Activated effector memory CD4-positive, alpha-beta T cell treated with Interleukin-2 at 50 U/mL for 16 hours (primary cell): ENCODE results near the gene ETNK2.
"Not testable (repeated sequence)": the region's sequence is repeated elsewhere in the genome, so short reads cannot be mapped to it uniquely, and the experiment has no call there.

Experiments
- DNase-seq: peaks from one replicate; pipeline ENCODE4 v3.0.0-alpha.2; 2020

Gene ETNK2

DNA sequence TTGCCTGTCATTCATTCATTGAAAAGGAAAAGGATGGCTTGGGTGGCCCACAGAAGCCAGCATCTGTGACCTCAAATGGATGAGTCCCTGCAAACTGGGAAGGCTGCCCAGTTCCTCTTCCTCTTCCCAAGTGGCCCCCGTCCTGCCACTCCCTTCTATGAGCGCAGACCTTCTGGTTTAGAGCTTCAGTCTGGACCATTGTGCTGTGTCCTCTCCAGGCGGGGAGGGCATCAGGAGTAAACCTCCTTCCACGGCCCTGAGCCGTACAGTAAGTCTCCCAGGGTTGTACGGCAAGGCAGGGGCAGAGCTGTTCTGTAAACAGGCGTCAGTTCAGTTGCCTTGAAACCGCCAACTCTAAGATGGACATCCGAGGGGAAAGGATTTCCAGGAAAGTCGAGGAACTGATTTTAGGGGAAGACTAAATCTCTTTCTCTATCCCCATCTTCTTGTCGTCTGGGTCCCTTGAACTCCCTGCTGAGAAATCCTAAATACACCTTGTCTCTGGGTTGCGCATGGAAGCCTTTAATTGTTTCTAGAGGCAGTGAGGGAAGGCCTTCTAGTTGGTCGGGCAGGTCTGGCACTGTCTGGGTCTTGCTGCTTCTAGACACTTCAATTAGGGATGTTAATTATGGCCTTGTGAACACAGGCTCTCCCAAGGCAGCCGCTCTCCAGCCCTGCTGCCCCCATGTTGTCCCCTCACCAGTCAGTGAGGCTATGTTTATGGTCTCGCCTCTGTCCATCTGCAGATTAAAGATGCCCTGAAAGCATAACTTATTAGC, 56.8 kb downstream of the ETNK2 start:
- DNase-seq = no peak

- DNase-seq = no peak
These were observed 57.5 kb downstream of the ETNK2 start for GRCh38 chr1:204094313-204094729.

- no peak for DNase-seq
These were observed 58.1 kb downstream of the ETNK2 start for GRCh38 chr1:204093781-204094180.

GRCh38 chr1:204093421-204093717, 58.5 kb downstream of the ETNK2 start:
- no peak for DNase-seq

- DNase-seq = no peak
These were observed 59.0 kb downstream of the ETNK2 start for GRCh38 chr1:204092632-204093420.

DNA sequence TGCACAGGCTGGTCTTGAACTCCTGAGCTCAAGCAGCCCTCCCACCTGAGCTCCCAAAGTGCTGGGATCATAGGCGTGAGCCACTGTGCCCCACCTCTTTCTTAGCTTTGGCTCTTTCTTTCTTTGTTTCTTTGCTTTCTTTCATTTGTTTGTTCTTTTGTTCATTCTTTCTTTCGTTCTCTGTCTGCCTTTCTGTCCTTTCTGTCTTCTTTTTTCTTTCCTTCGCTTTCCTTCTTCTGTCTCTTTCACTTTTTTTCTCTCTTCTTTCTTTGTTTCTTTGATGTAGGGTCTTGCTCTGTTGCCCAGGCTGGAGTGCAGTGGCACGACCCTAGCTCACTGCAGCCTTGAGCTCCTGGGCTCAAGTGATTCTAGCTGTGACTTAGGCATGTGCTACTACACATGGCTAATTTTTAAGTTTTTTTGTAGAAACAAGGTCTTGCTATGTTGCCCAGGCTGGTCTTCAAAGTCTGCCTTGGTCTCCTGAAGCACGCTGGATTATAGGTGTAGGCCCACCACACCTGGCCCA, 60.0 kb downstream of the ETNK2 start:
- no peak for DNase-seq

DNA sequence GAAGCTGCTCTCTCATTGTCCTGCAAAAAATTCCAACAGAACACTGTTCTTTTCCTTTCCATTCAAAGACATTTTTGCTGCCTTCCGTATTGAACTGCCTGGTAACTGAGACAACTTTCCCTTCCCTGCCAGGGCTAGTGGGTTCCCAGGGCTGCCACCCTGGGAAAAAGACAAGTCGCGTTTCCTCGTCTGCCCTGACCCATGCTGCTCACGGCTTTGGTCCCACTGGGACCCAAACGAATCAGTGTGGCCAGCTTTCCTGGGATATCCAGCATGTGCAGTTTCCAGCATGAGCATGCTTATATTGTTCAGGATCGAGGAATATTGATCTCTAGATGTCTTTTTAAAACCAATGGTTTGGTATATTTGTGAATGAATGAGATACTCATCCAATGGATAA, 60.8 kb downstream of the ETNK2 start:
- DNase-seq = no peak

- DNase-seq = not testable (repeated sequence)
These were observed 61.7 kb downstream of the ETNK2 start for GRCh38 chr1:204090132-204090531.

- no peak for DNase-seq
These were observed 62.6 kb downstream of the ETNK2 start for GRCh38 chr1:204089044-204089751.

GRCh38 chr1:204088596-204088995, 63.2 kb downstream of the ETNK2 start:
- no peak for DNase-seq

DNA sequence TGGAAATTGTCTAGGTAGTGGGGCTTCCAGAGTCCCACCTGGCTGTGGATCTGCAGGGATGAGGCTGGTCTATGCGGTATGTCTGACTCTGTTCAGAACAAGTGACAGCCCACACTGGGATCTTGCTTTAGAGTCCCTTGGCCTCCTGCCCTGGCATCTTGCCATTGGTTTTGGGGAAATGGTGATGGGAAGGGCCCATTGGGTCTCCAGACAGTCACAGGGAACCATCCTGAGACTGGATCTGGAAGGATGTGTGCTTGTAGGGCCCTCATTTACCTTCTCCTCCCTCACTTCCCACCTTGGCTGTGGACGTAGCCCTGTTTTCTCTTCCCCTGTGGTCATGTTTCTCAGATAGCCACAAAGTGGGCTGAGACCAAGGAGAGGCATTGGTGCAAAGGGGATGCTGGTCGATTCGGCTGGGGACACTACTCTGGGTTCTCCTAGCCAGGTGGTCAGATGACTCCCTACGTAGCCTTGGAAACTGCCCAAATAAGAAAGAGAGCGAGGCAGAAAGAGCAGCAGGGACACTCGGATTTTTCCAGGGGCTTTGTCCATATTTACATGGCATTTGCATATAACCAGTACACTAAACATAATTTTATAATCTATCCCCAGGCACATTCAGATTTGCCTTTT, 63.8 kb downstream of the ETNK2 start:
- DNase-seq = no peak

GRCh38 chr1:204087181-204087892, 64.5 kb downstream of the ETNK2 start:
- no peak for DNase-seq

- DNase-seq = no peak
These were observed 66.0 kb downstream of the ETNK2 start for GRCh38 chr1:204085876-204086275.

GRCh38 chr1:204084247-204084772, 67.5 kb downstream of the ETNK2 start:
- no peak for DNase-seq

DNA sequence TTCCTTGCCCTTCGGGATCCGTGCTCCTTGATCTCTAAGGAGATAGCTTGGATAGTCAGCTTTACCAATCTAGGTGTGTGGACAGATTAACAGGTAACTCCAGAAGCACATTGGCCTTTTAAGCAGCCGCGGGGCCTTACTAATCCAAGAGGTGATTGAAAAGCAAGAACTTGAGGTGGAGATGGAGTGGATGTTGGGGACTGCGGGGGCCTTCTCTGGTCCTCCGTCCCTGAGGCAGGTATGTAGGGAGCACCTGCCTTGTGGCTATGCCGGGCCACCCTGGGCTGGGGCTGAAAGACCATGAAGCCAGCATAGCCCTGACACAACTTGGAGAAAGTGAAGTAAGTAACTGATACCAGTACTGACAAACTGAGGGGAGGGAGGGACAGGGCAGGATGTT, 68.4 kb downstream of the ETNK2 start:
- no peak for DNase-seq

GRCh38 chr1:204081791-204082513, 69.9 kb downstream of the ETNK2 start:
- no peak for DNase-seq

DNA sequence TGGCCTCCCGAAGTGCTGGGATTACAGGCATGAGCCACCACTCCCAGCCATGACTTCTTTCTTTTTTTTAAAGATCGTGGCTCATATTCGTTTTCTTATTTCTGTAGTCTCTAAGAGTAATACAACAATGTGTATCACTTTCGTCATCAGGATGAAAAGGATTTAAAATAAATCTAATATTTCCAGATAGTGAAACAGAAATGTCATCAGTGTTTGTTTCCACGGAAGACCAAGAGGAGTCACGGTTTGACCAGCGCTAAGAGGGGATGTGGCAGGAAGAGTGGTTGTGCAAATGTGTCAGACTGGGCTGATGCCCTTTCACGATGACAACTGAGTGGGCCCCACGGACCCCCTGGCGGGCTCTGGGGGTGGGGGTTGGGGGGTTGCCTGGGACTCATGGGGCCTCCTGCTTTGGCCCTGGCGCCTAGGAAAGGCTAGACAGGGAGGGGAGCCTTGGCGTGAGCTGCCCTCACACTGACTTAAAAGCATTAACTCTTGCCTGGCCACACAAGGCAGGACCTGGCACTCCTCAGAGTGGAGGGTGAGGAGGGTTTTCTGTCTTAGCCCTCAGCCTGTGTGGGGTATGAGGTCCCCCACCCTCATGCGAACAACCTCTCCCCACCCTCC, 70.6 kb downstream of the ETNK2 start:
- no peak for DNase-seq
